ENCODE data around the gene RNF168.

DNA sequence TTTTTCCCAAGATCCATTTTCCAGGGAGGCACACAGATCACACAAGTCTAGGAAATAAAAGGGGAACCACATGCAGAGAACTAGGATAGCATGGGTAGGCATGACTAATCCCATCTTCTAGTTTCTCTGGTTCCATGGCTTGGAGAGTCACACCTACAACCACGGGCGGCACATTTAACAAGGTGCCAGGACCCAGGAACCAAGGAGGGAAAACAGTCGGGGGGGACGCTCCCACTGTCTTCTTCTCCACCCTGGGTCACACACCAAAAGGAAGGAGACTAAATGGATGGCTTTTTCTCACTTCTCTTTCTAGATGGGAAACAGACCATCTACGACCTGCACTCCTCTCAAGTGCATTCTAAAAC, 16.1 kb upstream of the RNF168 start:
- TF ChIP-seq EZH2phosphoT487 (IDR thresholded peaks at IDR 0.05; ENCODE audit: insufficient read depth, low read depth) (no peak), EZH2 (IDR thresholded peaks at IDR 0.05; ENCODE audit: insufficient read depth, poor library complexity, severe bottlenecking) (no peak)
